ENCODE measurements around the gene HOXA7. TPM values are rescaled to one million over a fixed set of nuclear protein-coding genes. Genes with fewer than 3 reads are reported as not detected.

Gene HOXA7
- total RNA-seq, 6 experiments from 2014 or later = not detected

DNA sequence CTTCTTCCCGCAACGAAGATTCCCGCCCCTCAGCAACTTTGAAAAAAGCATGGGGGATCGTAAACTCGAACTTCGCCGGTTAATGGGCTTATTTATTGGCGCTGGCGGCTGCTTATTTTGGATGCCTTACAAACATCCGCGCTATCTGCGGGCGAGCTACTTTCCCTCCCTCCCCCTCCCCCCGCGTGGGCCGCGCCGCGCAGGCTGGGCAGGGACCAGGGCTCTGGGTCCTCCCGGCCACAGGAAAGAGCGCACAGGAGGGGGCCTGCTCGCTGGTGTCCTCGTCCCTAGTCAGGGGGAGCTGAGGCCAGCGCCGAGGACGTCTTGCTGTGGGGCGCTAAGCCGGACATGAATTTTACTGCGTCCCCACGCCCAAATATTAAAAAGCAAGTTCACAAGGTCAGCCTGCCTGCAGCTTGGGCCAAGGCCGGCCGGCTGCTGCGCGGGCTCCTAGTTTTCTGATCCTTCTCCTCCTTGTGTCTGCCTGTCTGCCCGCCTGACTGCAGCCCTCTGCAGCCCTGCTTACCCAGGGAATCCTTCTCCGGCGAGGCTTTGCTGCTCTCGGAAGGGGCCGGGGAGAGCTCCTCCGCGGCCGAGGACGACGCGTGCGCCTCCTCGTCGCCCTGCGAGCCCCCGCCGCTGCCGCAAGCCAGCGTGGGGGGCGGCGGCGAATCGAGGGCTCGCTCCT, 16.5 kb upstream of the HOXA7 start:
- ATAC-seq (peak in 3 of 4 donors; percentile 12 to 19 (median 14)), DNase-seq (peak in 2 of 3 donors; percentile 40 to 53)
- no peaks in the 10 kb centered on the region for H3K36me3 ChIP-seq
- TF ChIP-seq POLR2A (IDR thresholded peaks at IDR 0.05) = no peak
- TF ChIP-seq, protein P1, sequence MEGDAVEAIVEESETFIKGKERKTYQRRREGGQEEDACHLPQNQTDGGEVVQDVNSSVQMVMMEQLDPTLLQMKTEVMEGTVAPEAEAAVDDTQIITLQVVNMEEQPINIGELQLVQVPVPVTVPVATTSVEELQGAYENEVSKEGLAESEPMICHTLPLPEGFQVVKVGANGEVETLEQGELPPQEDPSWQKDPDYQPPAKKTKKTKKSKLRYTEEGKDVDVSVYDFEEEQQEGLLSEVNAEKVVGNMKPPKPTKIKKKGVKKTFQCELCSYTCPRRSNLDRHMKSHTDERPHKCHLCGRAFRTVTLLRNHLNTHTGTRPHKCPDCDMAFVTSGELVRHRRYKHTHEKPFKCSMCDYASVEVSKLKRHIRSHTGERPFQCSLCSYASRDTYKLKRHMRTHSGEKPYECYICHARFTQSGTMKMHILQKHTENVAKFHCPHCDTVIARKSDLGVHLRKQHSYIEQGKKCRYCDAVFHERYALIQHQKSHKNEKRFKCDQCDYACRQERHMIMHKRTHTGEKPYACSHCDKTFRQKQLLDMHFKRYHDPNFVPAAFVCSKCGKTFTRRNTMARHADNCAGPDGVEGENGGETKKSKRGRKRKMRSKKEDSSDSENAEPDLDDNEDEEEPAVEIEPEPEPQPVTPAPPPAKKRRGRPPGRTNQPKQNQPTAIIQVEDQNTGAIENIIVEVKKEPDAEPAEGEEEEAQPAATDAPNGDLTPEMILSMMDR (IDR thresholded peaks at IDR 0.05) = no peak
- 0% methylated on average over 17 of the region's 58 CpGs for WGBS (ENCODE audit: insufficient coverage, low coverage, low lambda C conversion rate, missing lambda C conversion rate)
- no peak overlapping the region for H3K27ac ChIP-seq
- H3K9me3 ChIP-seq = no peaks in the 10 kb centered on the region
- H3K4me1 ChIP-seq = peaks cover 0 to 7% (median 0%) of the 10 kb centered on the region in 4 donors
- H3K27me3 ChIP-seq = peaks cover 45 to 97% of the 10 kb centered on the region in 2 donors
- peak overlapping the region; percentile 1 to 27 (median 23) for H3K4me3 ChIP-seq
- intact Hi-C loops (cut with DNase I) = no loop called here

- DNase-seq = peak in 1 of 3 donors; percentile 27
- WGBS (ENCODE audit: insufficient coverage, low coverage, low lambda C conversion rate, missing lambda C conversion rate) = 0% methylated on average over 5 of the region's 10 CpGs
Observed at GRCh38 chr7:27172315-27172774, 15.9 kb upstream of the HOXA7 start.

GRCh38 chr7:27171637-27172314, 15.3 kb upstream of the HOXA7 start:
- H3K4me3 ChIP-seq = no peak overlapping the region
- H3K27me3 ChIP-seq = peaks cover 45 to 97% of the 10 kb centered on the region in 2 donors
- H3K4me1 ChIP-seq = peaks cover 0 to 7% (median 0%) of the 10 kb centered on the region in 4 donors
- ATAC-seq (no peak), DNase-seq (peak in 1 of 3 donors; percentile 28)
- 7% methylated on average over 24 of the region's 30 CpGs for WGBS (ENCODE audit: insufficient coverage, low coverage, low lambda C conversion rate, missing lambda C conversion rate)
- no peak overlapping the region for H3K27ac ChIP-seq
- no peaks in the 10 kb centered on the region for H3K36me3 ChIP-seq
- TF ChIP-seq, protein P1 (IDR thresholded peaks at IDR 0.05) = no peak
- no peak for TF ChIP-seq POLR2A (IDR thresholded peaks at IDR 0.05)
- no peaks in the 10 kb centered on the region for H3K9me3 ChIP-seq
- intact Hi-C loops (cut with DNase I) = no loop called here

More at GRCh38 chr7:27172315-27172774, 15.9 kb upstream of the HOXA7 start:
- Histone ChIP-seq H3K36me3 (no peaks in the 10 kb centered on the region), H3K27me3 (peaks cover 45 to 97% of the 10 kb centered on the region in 2 donors), H3K4me3 (no peak overlapping the region), H3K9me3 (no peaks in the 10 kb centered on the region), H3K4me1 (peaks cover 0 to 7% (median 0%) of the 10 kb centered on the region in 4 donors), H3K27ac (no peak overlapping the region)
- no peak for ATAC-seq
- TF ChIP-seq POLR2A (IDR thresholded peaks at IDR 0.05) = no peak
- TF ChIP-seq, protein P1 (IDR thresholded peaks at IDR 0.05) = no peak
- intact Hi-C loops (cut with DNase I) = no loop called here

GRCh38 chr7:27171325-27171636, 14.8 kb upstream of the HOXA7 start:
- intact Hi-C loops (cut with DNase I) = no loop called here
- no peak for TF ChIP-seq POLR2A (IDR thresholded peaks at IDR 0.05)
- TF ChIP-seq, protein P1 (IDR thresholded peaks at IDR 0.05) = no peak
- Histone ChIP-seq H3K36me3 (no peaks in the 10 kb centered on the region), H3K4me3 (no peak overlapping the region), H3K27ac (no peak overlapping the region), H3K27me3 (peaks cover 50 to 97% of the 10 kb centered on the region in 2 donors), H3K4me1 (peaks cover 0 to 7% (median 0%) of the 10 kb centered on the region in 4 donors), H3K9me3 (no peaks in the 10 kb centered on the region)
- DNase-seq (peak in 1 of 3 donors; percentile 50), ATAC-seq (no peak)
- WGBS (ENCODE audit: insufficient coverage, low coverage, low lambda C conversion rate, missing lambda C conversion rate) = 6% methylated on average over 8 of the region's 8 CpGs
